Brain microvascular endothelial cell (primary cell): ENCODE measurements around the gene AP5S1.

Experiments
- DNase-seq: peaks from one replicate; pipeline ENCODE4 v3.0.0-alpha.2; 2020
- H3K27ac ChIP-seq: fragments of 250-450 bp; sonication (Bioruptor Pico); 2 replicates; pipeline ENCODE4 v1.5.1; 2020; ENCODE audit warnings: mild to moderate bottlenecking, moderate library complexity
- H3K27me3 ChIP-seq: fragments of 250-450 bp; sonication (Bioruptor Pico); replicated peaks from 2 replicates; pipeline ENCODE4 v1.5.1; 2020; ENCODE audit warnings: mild to moderate bottlenecking
- H3K36me3 ChIP-seq: fragments of 250-450 bp; sonication (Bioruptor Pico); replicated peaks from 2 replicates; pipeline ENCODE4 v1.5.1; 2020; ENCODE audit warnings: mild to moderate bottlenecking
- H3K4me3 ChIP-seq: 2 replicates; pipeline ENCODE4 v1.5.1; 2011; ENCODE audit warnings: low read depth, mild to moderate bottlenecking, control low read depth, low read length, moderate library complexity
- CTCF ChIP-seq: IDR thresholded peaks from 2 replicates; pipeline ENCODE4 v1.5.1; 2011; ENCODE audit warnings: low read depth, mild to moderate bottlenecking, moderate library complexity, low read length, control low read depth, inconsistent platforms; ENCODE audit errors: missing control alignments
- in situ Hi-C: cut with HindIII; loops from 2 replicates; pipeline ENCODE4 v1.10.0; 2017; ENCODE audit warnings: low sequenced_read_pairs, low pct_ligation_motif_present

AP5S1 gene

GRCh38 chr20:3865887-3866407 lies 45.6 kb downstream of the AP5S1 start:
- no peak for TF ChIP-seq CTCF
- DNase-seq = no peak
- Histone ChIP-seq H3K27ac (no peak overlapping the region), H3K4me3 (no peak overlapping the region), H3K27me3 (no peaks in the 10 kb centered on the region), H3K36me3 (peaks cover 63% of the 10 kb centered on the region)
- in situ Hi-C loops = no loop called here

GRCh38 chr20:3866464-3866863 lies 46.1 kb downstream of the AP5S1 start:
- H3K4me3 ChIP-seq = no peak overlapping the region
- in situ Hi-C loops = no loop called here
- TF ChIP-seq CTCF = no peak
- no peak overlapping the region for H3K27ac ChIP-seq
- H3K36me3 ChIP-seq = peaks cover 61% of the 10 kb centered on the region
- no peaks in the 10 kb centered on the region for H3K27me3 ChIP-seq
- DNase-seq = no peak

GRCh38 chr20:3867802-3868201 lies 47.5 kb downstream of the AP5S1 start:
- in situ Hi-C loops = no loop called here
- no peak for TF ChIP-seq CTCF
- Histone ChIP-seq H3K4me3 (no peak overlapping the region), H3K27me3 (no peaks in the 10 kb centered on the region), H3K36me3 (peaks cover 47% of the 10 kb centered on the region), H3K27ac (no peak overlapping the region)
- no peak for DNase-seq

- Histone ChIP-seq H3K27ac (no peak overlapping the region), H3K4me3 (no peak overlapping the region), H3K27me3 (no peaks in the 10 kb centered on the region), H3K36me3 (peaks cover 30% of the 10 kb centered on the region)
- no peak for TF ChIP-seq CTCF
- in situ Hi-C loops = no loop called here
- DNase-seq = no peak
These were observed 49.7 kb downstream of the AP5S1 start for GRCh38 chr20:3869839-3870634.

- no peak for TF ChIP-seq CTCF
- Histone ChIP-seq H3K4me3 (no peak overlapping the region), H3K27me3 (no peaks in the 10 kb centered on the region), H3K36me3 (peaks cover 14% of the 10 kb centered on the region), H3K27ac (no peak overlapping the region)
- no peak for DNase-seq
- in situ Hi-C loops = no loop called here
These were observed 51.4 kb downstream of the AP5S1 start for GRCh38 chr20:3871550-3872265.
